Body of pancreas (tissue), 4 donors: ENCODE data around the gene PTPRCAP.

Experiments used
- POLR2A ChIP-seq, 3 donors: fragments of 450-650 bp; IDR thresholded peaks; one replicate each; pipeline ENCODE4 v1.6.1; 2016; ENCODE audit warnings: antibody characterized with exemption in 3 of 3, mild to moderate bottlenecking in 2 of 3
- TF ChIP-seq, protein P1 (sequence below), 7 experiments: fragments of 450-650 bp in 4 of 7; fragments of 200-600 bp in 3 of 7; sonication (generic) in 3 of 7; IDR thresholded peaks; one replicate each; pipeline ENCODE4 v1.5.1; 2016 to 2019; ENCODE audit warnings: antibody characterized with exemption in 7 of 7

GRCh38 chr11:67423891-67424613, 13.4 kb downstream of the PTPRCAP start:
- TF ChIP-seq POLR2A (IDR thresholded peaks at IDR 0.05): no peak
- TF ChIP-seq, protein P1, sequence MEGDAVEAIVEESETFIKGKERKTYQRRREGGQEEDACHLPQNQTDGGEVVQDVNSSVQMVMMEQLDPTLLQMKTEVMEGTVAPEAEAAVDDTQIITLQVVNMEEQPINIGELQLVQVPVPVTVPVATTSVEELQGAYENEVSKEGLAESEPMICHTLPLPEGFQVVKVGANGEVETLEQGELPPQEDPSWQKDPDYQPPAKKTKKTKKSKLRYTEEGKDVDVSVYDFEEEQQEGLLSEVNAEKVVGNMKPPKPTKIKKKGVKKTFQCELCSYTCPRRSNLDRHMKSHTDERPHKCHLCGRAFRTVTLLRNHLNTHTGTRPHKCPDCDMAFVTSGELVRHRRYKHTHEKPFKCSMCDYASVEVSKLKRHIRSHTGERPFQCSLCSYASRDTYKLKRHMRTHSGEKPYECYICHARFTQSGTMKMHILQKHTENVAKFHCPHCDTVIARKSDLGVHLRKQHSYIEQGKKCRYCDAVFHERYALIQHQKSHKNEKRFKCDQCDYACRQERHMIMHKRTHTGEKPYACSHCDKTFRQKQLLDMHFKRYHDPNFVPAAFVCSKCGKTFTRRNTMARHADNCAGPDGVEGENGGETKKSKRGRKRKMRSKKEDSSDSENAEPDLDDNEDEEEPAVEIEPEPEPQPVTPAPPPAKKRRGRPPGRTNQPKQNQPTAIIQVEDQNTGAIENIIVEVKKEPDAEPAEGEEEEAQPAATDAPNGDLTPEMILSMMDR (IDR thresholded peaks at IDR 0.05): no peak
